DMS53 treated with DMSO at 0.1 percent for 48 hours (cell line): ENCODE results near the gene ACTN1.

Experiments
- DNase-seq: peaks from one replicate; lab custom pipeline; 2025; ENCODE audit not compliant: unreplicated experiment; lab: John Stamatoyannopoulos, UW

The ACTN1 gene

DNA sequence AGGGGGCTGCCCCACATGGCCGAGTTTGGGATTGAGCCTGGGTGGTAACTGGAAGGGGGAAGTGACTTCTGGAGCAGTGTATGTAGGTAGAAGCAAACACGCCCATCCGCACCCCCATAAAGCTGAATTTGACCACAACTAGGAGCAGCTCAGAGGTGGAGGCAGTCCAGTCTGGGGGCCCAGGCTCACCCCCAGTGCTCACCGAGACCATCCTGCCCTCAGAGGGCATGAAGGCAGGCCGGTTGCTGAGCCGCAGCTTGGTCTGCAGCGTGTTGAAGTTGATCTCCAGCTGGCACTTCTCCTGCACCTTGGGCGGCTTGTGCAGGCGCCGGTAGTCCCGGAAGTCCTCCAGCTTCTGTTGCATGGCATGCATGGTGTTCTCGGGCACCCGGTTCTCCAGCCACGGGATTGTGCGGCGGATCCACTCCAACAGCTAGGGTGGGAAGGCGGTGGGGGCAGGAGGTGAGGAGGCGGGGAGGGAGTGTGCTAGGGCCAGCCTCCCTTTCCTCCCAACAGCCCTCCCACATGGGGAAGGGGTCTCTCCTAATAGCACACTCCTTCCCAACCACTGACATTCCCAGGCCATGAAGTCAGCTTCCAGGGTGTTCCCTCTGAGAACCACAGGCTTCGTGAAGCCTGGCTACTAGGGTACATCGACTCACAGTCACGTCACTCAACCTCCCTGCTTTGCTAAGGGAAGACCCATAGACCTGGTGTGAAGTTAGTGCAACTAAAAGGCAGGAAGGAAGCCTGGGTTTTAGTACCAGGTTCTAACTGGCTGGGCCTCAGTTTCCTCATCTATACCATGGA is 87.0 kb downstream of the ACTN1 start:
- no peak for DNase-seq

DNA sequence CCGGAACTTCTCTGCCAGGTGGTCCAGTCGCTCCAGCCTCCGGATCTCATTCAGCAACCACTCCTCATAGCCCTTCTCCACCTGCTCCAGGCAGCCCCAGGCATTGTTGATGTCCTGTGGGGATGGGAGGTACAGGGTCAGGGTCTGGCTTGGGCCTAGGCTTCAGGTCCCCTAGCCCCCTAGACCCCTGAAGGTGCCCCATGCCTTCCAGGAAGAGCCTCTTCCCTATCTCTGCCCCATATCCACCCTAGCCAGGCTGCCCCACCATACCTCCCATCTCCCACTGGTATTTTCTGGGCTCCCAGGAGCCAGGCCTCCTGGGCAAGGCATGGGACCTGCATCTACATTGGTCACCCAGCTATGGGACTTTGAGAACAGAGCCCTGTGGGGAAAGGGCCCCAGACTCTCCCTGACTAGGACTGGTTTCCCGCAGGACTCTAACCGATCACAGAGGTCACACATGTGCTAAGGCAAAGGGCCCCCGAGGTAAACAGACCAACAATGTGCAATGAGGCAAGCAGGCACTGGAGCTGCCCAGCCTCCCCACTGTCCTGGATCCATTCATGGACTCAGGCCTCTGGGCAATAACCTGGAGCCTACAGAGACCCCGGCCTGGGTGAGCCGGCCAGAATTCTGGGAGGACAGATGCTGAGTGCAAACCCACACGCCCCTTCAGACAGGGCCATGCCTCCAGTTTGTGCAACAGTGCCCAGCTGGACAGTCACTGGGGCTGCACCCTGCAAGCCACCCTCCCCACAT is 88.8 kb downstream of the ACTN1 start:
- no peak for DNase-seq

DNA sequence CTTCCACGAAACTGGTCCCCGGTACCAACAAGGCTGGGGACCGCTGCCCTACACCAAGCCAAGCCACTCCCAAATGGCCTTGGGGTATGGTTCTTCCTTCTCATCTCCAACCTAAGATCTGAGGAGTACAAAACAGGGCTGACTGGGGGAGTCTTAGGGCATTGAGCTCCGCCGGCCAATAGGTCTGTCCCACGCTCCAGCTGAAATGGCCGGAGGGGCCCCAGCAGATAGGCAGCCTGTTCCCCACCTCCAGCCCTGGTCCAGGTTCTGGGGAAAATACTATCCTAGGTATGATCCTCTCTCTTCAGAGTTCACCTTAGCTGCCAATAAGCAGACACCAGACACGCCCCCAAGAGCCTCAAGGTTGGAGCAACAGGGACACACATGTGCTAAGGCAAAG is 90.2 kb downstream of the ACTN1 start:
- DNase-seq = no peak

DNA sequence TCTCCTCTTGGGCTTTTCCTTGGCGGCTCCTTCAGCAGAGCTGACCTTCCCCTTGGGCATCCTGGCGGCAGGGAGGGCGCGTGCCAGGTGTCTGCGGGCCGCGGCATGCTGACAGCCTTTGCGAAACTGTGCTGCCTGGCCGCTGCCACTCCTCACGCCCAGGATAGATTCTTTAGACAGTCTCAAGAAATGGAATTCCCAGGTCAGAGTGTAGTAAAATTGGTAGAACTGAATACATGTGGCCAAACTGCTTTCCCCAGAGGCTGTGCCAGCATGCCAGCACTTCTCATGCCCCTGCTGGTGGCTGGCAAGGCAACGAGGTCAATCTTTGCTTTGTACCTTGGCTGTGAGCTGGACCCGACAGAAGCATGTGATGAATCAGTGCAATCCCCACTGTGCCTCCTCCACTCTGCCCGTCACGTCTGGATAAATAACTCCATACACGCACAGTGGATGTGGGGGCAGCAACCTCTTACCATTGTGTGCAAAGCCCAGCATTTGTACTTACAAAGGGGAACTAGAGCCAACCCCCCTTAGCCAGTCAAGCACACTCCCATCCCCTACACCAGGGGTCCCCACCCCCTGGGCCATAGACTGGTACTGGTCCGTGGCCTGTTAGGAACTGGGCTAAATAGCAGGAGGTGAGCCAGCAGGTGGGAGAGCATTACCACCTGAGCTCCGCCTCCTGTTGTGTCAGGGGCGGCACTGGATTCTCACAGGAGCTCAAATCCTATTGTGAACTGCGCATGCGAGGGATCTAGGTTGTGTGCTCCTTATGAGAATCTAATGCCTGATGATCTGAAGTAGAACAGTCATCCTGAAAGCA is 90.9 kb downstream of the ACTN1 start:
- DNase-seq = no peak

DNA sequence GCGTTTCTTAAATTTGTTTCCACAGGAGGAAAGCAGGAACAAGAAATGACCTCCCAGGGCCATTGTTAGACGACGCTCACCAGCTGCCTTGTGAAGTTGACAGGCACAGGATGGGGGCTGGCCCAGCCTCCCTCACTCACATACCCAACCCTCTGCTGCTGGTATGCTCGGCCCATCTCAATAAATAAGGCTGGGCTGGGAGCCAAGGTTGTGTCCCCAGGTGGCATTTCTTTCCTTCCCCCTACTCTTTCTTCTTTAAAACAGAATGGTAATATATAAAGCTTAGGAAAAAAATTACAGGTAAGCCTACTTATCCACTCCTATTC is 93.0 kb downstream of the ACTN1 start:
- no peak for DNase-seq

DNA sequence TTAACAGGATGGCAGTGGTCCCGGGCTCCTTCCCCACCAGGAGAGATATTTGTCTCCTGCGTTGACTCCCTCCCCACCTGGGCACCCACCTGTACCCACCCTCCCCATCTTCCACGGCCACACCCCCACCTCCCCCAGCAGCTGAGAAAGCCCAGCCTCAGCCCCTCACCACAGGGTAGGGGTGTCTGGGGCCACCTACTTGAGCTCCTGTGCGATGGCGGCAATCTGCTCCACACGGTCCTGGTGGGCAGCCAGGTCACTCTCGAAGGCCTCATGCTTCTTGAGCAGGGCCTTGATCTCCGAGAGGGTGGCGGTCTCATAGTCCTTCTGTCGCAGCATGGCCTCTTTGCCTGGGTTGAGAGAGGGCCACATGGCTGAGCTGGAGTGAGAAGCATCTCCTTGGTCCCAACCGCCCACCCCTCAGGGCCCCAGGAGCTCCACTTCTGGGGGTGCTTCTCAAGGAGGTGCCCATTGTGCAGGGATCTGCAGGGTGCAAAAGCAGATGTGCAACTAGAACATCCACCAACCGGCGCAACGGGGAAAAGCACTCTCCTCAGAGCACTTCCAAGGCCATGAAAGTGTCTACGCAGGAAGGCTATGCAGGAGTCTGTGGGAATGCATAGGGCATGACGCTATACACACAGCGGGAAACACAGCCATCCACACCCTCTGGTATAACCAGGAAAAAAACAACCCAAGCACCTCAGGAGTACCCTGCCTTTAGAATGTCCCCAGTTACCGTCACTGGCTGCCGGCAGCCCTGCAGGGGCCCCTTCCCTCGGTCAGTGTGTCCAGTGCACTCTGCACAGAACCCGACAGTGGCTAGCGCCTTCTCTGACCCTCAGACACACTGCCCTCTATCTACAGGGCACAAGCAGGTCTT is 93.6 kb downstream of the ACTN1 start:
- no peak for DNase-seq

DNA sequence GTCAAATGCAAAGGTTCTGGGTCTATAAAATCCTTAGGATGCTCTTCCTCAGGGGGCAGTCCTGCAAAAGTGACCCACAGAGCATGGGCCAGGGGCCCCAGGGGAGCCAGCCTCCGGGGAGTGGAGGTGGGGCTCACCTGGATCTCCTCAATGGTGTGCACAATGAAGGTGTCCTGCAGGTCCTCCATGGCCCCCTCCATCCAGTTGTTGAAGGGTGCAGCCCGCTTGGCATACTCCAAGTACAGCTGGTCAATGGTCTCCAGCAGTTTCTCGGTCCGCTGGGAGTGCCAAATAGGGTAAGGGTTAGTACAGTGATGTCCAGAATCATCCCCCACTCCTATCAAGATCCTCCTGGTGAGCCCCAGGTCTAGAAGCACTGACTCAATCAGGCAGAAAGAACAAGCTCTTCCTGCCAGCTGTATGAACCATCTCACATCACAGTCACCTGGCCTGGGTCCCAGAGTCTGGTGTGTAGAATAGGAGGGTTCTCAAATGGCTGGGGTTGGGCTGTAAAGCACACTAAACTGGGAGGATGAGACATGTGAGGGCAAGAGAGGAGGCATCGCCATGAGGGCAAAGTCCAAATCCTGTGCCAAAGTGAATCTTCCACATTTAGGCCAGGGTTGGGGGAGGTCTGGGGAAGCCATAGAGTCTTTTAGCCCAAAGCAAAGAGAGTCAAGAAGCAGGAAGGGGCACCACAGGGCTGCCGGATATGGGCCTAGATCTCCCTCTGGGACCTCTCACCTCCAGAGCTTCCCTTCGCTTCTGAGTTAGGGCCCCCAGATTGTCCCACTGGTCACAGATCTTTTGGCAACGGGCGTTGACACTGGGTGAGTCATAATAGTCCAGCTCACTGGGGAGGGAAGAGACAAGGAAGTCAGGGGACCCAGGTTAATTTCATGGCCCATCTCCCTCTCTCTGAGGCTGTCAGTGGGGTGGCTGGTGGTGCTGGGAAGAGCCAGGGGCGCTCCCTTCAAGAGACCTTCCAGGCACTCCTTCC is 94.8 kb downstream of the ACTN1 start:
- DNase-seq = peak; percentile 42

DNA sequence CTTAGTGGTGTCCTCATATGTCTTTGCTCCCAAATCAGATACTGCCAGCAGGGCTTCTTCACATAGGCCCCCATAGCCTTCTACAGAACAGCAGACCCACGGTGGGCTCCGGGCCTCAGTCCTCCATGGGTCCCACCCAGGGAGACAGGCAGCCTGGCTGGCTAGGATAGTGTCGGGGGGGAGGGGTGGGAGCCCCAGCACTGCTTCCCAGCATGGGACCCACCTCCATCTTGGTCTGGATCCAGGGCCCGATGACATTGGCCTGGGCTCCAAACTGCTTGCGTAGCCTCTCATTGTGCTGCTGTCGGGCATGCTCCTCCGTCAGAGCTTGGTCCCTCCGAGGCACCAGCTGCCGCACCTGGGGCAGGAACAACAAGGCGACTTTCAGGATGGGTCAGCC is 96.9 kb downstream of the ACTN1 start:
- no peak for DNase-seq

DNA sequence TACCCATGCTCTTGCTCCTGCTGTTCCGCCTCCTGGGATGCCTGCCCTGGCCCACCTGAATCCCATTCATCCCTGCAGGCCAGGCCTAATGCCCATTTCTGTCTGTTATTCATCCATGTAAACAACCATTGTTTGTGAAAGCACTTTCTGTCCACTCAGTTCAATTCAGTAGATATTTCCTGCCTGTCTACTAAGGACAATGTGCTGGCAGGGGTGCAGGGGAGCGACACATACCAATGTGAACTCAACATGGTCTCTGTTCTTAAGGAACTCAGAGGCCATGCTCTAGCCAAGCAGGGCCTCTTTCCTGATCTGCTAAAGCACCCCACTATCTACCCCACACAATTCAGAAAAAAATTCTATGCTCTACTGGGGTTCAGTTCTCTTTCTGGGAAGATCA is 97.7 kb downstream of the ACTN1 start:
- no peak for DNase-seq

DNA sequence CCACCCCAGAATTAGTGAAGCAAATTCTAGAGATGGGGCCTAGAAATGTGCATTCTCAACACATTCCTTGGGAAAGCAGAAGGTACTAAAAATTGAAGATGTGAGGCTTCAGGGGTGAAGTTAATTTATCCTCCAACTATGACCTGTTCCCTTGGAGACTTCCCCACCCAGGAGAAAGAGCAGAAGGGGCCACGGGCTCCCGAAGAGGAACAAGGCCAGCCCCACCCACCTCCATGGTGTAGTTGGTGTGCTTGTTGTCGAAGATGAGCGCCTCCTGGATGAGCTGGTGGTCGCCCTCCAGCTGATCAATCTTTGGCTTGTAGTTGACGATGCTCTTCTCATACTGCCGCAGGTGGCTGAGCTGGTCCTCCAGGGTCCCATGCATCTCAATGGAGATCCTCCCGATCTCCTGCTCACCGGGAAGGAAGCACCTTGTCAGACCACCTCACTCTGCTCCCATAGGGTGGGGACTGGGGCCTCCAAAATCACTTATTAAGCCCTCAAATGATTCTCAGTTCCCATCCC is 98.5 kb downstream of the ACTN1 start:
- no peak for DNase-seq

DNA sequence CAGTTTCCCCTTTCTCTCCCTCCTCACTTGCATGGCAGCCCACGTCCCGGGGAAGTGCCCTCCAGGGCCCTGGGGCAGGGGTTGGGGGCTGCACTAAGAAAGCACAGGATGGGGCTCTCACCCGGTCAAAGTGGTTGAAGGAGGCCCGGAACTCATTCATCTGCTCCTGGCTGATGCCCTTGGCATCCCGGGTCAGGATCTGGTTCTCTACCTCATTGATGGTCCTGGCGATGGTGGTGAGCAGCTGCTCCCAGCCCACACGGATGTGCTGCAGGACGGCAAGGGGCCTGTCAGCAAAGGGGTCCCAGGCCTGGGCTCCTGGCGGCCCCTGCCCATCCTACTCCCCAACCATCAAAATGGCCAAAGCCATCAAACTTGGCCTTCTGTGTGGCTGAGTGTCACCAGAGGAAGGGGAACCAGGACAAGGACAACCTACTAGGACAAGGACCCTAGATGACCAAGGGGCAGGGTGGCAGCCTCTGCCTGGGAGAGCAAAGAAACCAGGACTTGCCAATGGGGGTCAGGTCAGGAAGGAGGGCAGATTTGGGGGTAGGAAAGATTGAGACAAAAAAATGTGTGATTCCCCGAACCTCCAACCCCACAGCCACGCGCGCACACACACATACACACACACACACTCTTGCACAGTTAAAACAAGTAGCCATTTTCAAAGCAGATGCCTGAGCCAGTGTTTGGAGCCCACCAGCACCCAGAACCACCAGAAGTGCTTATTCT is 99.1 kb downstream of the ACTN1 start:
- no peak for DNase-seq

DNA sequence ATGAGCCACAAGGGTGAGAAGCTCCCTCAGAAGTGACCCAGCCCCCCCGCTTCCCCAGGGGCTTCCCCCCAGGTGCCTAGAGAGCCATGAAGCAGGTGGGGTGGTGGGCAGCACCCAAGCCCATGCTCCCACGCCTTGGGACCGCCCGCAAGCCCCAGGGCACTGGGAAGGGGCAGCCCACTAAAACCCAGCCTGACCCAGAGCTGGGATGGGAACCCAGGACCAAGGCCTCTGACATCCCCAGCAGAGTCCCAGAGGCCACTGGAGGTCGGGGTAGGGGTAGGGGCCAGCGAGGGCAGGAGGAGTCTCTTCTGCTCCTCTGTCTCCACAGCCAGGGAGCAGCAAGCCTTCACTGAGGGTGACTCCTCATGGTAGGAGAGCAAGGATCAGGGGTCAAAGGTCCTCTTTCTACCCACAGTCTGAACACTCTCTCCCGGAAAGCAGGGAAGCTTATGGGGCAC is 99.8 kb downstream of the ACTN1 start:
- DNase-seq = no peak

DNA sequence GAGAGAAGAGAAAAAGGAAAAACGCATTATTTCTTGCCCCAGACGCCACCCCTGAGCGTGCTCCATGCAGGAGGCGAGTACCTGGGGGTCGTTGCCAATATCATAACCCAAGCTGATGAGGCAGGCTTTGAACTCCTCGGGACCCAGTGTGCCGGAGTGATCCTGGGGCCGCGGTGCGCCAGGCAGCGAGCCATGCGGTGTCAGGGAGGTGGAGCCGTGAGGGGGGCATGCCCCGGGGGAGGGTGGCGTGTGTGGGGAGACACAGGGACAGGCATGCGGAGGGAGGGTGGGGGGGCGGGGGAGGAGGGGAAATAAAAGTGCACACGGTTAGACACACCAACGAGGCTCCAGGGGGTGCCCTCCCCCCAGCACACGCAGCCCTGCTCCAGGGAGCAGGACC is 100.2 kb downstream of the ACTN1 start:
- no peak for DNase-seq

DNA sequence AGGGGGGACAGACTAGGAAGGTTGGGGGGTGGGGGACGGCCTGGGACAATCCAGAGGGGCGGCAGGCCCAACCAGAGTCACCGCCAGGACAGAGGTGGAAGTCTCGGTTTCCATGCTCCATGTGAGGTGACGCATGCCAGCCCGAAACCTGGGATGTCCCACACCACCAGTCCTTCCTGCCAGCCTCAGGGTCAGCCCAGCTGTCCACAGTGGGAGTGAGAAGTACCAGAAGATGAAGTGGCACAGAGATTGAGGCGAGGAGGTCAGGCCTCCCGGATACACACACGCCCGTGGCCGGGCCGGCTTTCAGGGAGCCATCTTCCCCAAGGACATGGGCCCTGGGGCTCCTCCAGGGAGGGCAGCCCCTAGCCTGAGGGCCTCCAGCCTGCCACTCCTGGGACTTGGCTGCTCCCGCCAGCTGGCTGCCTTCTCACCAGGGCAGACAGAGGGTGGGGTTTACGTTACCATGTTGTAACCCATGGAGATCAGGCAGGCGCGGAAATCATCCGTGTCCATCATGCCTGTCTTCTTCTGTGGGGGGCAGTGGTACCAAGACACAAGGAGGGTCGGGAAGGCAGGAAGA is 101.0 kb downstream of the ACTN1 start:
- no peak for DNase-seq

DNA sequence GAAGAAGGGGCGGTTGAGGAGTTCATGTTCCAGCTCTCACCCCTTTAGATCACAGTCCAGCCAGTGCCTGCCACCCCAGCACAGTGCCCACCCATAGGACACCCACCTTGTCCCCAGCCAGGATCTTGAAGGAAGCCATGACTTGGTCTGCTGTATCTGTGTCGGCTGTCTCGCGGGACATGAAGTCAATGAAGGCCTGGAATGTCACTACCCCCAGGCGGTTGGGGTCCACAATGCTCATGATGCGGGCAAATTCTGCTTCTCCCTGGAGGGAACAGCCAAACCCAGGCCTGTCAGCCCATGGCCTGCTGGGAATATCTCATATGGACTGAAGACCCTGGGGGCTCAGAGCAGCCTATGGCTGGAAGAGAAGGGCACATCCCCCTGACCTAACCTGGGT is 102.1 kb downstream of the ACTN1 start:
- no peak for DNase-seq

DNA sequence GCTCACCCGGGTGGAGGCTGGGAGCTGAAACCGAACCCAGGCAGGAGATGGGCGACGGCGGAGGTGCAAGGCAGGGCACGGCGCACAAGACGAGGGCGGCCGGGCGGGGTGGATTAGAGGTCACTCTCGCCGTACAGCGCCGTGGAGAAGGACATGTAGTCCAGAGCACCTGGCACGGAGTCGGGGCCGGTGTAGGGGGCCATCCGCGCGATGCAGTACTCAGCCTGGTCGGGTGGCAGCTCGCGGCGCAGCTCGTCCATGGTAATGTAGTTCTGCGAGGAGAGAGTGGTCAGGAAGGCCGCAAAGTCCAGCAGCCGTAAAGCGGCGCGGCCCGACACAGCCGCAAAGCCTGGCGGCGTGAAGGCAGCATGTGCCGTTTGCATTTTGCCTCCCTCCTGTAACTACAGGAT is 104.4 kb downstream of the ACTN1 start:
- no peak for DNase-seq

DNA sequence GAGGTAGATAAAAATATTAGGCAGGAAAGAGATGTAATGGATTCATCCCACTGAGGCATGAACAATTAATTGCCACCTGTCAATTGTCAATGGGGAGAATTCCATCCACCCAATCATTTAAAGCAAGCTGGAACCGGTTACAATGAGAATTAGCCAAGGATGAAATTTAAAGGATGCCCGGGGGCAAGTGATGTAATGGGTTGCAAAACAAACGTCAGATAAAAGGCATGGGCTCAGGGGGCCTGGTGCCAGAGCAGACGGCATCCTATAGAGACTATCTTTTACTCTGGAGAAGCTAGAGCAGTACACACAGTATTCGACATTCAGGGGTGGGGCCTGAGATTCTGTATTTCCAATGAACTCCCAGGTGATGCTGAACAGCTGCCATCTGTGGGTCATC is 105.7 kb downstream of the ACTN1 start:
- no peak for DNase-seq

DNA sequence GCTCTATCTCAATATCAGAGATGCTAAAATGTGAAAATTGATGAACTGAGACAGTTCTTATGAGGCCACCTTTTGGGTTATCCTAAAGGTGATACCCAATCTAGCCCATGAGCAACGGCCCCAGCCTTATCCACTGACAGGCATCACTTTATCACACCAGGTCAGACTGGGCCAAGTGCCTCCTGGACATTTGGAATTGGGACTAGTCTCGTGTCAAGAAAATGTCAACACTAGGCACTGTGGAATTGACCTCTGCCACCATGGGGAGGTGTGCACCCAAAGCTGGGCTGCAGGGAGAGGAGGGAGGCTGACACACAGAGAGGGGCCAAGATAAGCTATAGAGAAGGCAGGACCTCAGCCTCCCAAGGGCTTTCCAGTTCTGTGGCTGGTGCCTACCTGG is 107.7 kb downstream of the ACTN1 start:
- DNase-seq = no peak
